AG09309 (cell line): Measurements from ENCODE around the gene IMP4.

ENCODE experiments used
- DNase-seq: peaks from one replicate; pipeline ENCODE4 v3.0.0-alpha.2; 2010; ENCODE audit warnings: low read depth
- H3K4me3 ChIP-seq: 2 replicates; pipeline ENCODE4 v1.5.1; 2011; ENCODE audit warnings: mild to moderate bottlenecking, low read depth, low read length, moderate library complexity; ENCODE audit not compliant: control insufficient read depth
- TF ChIP-seq, protein P1 (sequence below): IDR thresholded peaks from 2 replicates; pipeline ENCODE4 v1.5.1; 2011; ENCODE audit warnings: mild to moderate bottlenecking, low read depth, low read length, inconsistent platforms; ENCODE audit not compliant: insufficient read depth, control insufficient read depth; ENCODE audit errors: missing control alignments

Gene IMP4

DNA sequence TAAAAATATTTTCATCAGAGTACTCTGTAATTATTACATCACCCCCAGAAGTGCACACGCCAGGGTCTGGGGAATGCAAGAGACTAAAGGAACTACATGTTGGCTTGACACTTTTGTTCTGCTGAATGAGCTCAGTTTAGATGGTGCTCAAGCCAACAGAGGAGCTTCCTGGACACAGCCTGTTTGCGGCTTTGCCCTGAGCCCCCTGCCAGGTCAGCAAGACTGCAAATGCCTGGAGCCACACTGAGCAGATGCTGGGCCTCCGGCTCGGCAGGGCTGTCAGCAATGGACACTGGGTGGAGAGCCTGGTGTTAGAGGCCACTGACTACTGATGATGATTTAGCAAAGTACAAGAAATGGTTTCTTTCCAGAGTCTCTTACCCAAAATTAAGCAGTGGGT is 45.1 kb downstream of the IMP4 start:
- DNase-seq, result no peak
- TF ChIP-seq, protein P1, sequence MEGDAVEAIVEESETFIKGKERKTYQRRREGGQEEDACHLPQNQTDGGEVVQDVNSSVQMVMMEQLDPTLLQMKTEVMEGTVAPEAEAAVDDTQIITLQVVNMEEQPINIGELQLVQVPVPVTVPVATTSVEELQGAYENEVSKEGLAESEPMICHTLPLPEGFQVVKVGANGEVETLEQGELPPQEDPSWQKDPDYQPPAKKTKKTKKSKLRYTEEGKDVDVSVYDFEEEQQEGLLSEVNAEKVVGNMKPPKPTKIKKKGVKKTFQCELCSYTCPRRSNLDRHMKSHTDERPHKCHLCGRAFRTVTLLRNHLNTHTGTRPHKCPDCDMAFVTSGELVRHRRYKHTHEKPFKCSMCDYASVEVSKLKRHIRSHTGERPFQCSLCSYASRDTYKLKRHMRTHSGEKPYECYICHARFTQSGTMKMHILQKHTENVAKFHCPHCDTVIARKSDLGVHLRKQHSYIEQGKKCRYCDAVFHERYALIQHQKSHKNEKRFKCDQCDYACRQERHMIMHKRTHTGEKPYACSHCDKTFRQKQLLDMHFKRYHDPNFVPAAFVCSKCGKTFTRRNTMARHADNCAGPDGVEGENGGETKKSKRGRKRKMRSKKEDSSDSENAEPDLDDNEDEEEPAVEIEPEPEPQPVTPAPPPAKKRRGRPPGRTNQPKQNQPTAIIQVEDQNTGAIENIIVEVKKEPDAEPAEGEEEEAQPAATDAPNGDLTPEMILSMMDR, result no peak
- no peak overlapping the region for H3K4me3 ChIP-seq

DNA sequence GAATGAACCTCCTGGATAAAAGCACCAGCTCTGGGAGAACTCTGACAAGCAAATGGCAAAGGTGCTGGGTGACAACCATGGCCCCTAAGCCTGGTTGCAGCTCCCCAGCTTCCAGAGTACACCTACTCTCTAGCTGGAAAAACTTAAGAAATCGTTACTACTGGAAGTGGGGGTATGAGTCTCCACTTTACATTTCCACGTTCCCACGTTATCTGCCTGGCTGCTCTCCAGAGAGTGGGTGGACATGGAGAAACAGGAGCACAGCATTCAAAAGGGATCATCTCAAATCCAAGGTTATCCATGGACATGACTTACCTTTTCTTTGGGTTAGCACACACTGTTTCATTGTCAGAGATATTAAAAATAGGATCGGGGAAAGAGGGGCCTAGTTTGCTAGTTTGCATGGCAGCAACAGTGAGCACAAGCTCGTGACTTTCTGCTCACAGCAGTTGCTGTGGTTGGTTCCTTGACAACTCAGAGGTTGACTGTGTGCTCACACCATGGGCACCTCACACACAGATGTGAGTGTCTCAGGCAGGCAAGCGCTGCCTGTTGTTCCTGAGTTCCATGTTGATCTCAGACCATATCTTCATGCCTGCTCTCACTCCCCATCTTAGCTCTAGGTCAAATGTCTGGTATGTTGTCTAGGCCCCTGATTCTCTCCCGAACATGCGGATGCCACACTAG is 45.7 kb downstream of the IMP4 start:
- H3K4me3 ChIP-seq, result no peak overlapping the region
- no peak for DNase-seq
- TF ChIP-seq, protein P1, result no peak

GRCh38 chr2:130389358-130389757 is 46.7 kb downstream of the IMP4 start:
- H3K4me3 ChIP-seq, result no peak overlapping the region
- TF ChIP-seq, protein P1, result no peak
- DNase-seq, result no peak

GRCh38 chr2:130389783-130390182 is 47.1 kb downstream of the IMP4 start:
- no peak for DNase-seq
- no peak overlapping the region for H3K4me3 ChIP-seq
- TF ChIP-seq, protein P1, result no peak

GRCh38 chr2:130390460-130391057 is 47.9 kb downstream of the IMP4 start:
- DNase-seq, result no peak
- TF ChIP-seq, protein P1, result no peak
- peak overlapping the region; percentile 76 for H3K4me3 ChIP-seq

DNA sequence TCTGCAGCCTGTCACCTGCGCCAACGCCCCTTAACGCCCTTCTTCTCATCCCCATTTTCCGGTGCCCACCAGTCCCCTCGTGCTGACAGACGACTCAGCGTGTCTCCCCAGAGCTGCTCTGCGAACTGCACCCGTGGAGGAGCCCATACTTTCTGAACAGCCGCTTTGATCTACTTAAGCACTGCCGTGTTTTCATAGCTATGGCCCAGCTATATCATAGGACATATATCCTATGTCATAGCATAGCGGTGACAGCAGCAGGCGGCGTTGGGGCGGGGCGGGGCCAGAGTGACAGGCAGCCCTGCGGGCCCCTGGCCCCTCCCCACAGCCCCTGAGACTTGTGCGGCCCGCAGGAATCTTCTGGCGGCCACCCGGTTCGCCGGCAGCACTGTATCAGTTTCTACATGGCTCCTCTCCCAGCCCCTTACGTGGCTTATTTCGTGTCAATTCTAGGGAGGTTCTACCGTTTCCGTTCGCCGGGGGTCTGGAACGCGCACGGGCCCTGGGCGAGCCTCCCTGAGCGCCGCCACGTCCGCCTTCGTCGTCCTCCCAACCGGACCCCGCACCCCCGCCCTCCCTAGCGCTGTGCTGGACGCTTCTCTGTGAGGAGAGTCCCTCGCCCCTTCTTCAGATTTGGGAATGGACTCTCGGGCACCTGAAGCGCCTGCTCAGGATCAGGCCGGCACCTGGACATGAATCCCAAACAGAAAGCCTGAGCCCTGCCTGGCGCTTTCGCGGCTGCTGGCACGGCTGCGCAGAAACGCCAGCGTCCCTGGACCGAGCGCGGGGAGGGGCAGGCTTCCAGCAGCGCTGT is 48.6 kb downstream of the IMP4 start:
- TF ChIP-seq, protein P1, result no peak
- H3K4me3 ChIP-seq, result peak overlapping the region; percentile 76
- DNase-seq, result no peak
